Duodenal mucosa (tissue), 2 donors: ENCODE data around the gene COL24A1.

Source experiments
- H3K27ac ChIP-seq: one replicate; pipeline ENCODE4 v1.7.0; 2013; ENCODE audit warnings: low read depth, low read length
- H3K27me3 ChIP-seq, 2 donors: one replicate each; pipeline ENCODE4 v1.7.0; 2013; ENCODE audit warnings: low read length in 2 of 2, control low read depth in 1 of 2; ENCODE audit not compliant: insufficient read depth in 2 of 2, control insufficient read depth in 1 of 2
- H3K36me3 ChIP-seq, 2 donors: one replicate each; pipeline ENCODE4 v1.7.0; 2013; ENCODE audit warnings: low read length in 2 of 2, control low read depth in 1 of 2; ENCODE audit not compliant: insufficient read depth in 2 of 2, control insufficient read depth in 1 of 2
- H3K4me1 ChIP-seq, 2 donors: one replicate each; pipeline ENCODE4 v1.7.0; 2013; ENCODE audit warnings: low read length in 2 of 2, control low read depth in 1 of 2; ENCODE audit not compliant: insufficient read depth in 2 of 2, control insufficient read depth in 1 of 2
- H3K4me3 ChIP-seq, 2 donors: one replicate each; pipeline ENCODE4 v1.7.0; 2013; ENCODE audit warnings: low read length in 2 of 2, low read depth in 1 of 2
- H3K9ac ChIP-seq, 2 donors: one replicate each; pipeline ENCODE4 v1.7.0; 2013; ENCODE audit warnings: low read length in 2 of 2, low read depth in 1 of 2
- H3K9me3 ChIP-seq, 2 donors: one replicate each; pipeline ENCODE4 v1.7.0; 2013; ENCODE audit warnings: low read length in 2 of 2, control low read depth in 1 of 2; ENCODE audit not compliant: control insufficient read depth in 1 of 2

Gene COL24A1

DNA sequence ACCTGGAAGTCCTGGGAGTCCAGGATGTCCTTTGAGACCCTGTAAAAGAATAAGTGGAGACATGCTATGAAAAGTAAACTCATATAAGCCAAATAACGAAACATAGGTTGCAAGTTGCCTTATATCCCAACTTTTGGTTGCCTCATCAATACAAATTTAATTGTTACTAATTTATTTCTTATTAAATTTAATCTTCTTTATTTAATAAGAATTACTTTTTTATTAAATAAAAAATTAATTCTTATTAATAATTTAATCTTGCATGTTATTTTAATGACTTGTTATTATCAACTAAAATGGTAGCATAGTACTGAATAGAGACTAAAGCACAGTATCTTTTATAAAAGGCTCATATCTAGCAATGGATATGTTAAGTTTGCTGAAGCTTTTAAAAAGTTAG, 92.9 kb downstream of the COL24A1 start:
- no peak overlapping the region for H3K9ac ChIP-seq
- no peaks in the 10 kb centered on the region for H3K36me3 ChIP-seq
- H3K4me3 ChIP-seq = no peak overlapping the region
- H3K9me3 ChIP-seq = no peaks in the 10 kb centered on the region
- no peak overlapping the region for H3K27ac ChIP-seq
- H3K4me1 ChIP-seq = no peaks in the 10 kb centered on the region
- H3K27me3 ChIP-seq = no peaks in the 10 kb centered on the region

DNA sequence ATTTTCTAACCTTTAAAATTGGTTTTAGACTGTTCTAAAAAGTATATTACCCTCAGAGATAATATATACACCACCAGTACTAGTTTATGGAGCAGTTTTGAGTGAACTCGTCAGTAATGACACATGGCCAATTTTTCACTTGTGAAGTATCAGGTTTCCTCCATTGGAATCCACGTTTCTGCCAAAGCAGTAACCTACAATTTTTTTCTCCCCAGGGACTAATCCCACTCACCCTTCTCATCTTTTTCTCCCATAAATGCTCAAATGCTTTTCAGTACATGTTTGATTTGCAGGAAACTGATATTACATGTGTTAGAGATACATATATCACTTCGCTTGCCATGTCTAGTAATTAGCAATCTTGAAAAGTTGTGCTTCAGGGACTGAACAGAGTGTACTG, 94.1 kb downstream of the COL24A1 start:
- H3K4me3 ChIP-seq = no peak overlapping the region
- no peak overlapping the region for H3K27ac ChIP-seq
- H3K36me3 ChIP-seq = no peaks in the 10 kb centered on the region
- no peaks in the 10 kb centered on the region for H3K9me3 ChIP-seq
- H3K9ac ChIP-seq = no peak overlapping the region
- H3K27me3 ChIP-seq = no peaks in the 10 kb centered on the region
- H3K4me1 ChIP-seq = no peaks in the 10 kb centered on the region

DNA sequence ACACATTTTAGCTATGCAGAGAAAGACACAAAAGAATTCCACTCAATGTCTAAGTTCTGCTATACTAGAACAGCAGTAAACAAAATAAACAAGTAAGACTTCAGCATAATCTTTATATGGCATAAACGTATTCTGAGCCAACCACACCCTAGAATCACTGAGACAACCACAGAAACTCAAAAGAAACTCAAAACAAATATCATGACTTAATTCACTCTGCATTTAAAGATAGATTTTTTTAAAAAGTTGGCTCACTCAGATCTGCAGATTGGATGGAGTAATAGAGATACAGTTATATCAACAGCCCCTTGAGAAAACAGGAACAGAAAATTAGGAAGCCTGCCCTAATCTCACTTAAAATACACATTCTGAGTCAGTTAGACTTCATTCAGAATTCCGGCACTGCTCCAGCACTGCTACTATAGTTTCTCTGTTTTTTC, 95.0 kb downstream of the COL24A1 start:
- H3K4me1 ChIP-seq = no peaks in the 10 kb centered on the region
- no peak overlapping the region for H3K27ac ChIP-seq
- no peak overlapping the region for H3K4me3 ChIP-seq
- no peaks in the 10 kb centered on the region for H3K9me3 ChIP-seq
- H3K9ac ChIP-seq = no peak overlapping the region
- H3K36me3 ChIP-seq = no peaks in the 10 kb centered on the region
- no peaks in the 10 kb centered on the region for H3K27me3 ChIP-seq

DNA sequence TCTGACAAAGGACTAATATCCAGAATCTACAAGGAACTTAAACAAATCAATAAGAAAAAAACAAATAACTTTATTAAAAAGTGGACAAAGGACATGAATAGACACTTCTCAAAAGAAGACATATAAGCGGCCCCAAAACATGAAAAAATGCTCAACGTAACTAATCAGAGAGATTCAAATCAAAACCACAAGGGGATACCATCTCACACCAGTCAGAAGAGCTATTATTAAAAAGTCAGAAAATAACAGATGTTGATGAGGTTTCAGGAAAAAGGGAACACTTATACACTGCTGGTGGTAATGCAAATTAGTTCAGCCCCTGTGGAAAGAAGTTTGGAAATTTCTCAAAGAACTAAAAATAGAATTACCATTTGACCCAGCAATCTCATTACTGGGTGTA, 102.2 kb downstream of the COL24A1 start:
- no peak overlapping the region for H3K27ac ChIP-seq
- H3K27me3 ChIP-seq = no peaks in the 10 kb centered on the region
- no peak overlapping the region for H3K9ac ChIP-seq
- H3K36me3 ChIP-seq = no peaks in the 10 kb centered on the region
- H3K9me3 ChIP-seq = no peaks in the 10 kb centered on the region
- H3K4me3 ChIP-seq = no peak overlapping the region
- H3K4me1 ChIP-seq = no peaks in the 10 kb centered on the region

DNA sequence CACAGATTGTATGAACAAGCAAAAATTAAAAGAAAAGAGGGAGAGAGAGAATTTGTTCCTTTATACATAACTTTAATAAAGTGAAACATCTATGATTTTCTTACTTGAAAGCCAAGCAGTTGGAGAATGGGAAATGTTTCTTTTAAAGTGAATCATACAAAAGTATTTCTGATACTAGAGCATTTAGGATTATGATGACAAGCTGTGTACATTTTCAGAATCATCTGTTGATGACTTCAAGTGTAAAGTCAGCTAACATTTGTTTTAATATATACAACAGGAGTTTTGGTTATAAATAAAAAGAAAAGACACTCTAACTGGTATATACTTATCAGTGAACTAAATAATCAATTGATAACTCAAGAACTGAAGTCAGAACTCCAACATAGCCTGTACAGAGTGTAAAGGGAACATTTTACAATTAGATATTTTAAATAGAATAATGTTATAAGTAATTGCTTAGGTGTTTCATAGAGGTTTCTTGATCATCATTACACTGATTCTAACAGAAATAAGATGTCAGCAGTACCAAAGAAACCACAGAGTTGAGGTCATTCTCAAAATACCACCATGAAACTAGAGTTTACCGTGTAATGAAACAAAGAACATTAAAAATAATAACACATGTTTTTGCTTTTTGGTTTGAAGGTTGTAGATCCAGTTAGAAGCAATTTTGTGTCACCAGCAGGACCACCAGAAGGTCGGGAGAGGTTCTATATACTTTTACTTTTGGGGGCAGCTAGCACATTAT, 103.4 kb downstream of the COL24A1 start:
- H3K4me1 ChIP-seq = no peaks in the 10 kb centered on the region
- H3K27ac ChIP-seq = no peak overlapping the region
- H3K9me3 ChIP-seq = no peaks in the 10 kb centered on the region
- no peak overlapping the region for H3K4me3 ChIP-seq
- no peaks in the 10 kb centered on the region for H3K27me3 ChIP-seq
- no peaks in the 10 kb centered on the region for H3K36me3 ChIP-seq
- no peak overlapping the region for H3K9ac ChIP-seq

DNA sequence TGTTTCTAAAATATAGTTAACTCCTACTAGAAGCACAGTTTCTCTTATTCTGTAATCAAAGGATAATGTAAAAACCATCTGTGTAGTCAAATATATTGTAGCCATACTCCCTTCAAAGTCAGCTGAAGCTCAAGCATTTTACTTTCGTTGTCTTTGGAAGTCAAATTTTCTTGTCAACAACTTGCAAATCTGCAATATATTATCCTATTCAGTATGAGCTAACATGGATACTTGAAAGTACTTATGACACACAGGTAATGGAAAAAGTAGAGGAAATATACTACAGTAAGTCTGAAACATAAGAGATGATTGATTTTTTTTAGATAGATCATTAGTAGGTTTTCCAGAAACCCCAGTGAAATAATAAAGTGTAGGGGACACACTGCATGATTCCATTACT, 121.5 kb downstream of the COL24A1 start:
- H3K27ac ChIP-seq = no peak overlapping the region
- no peak overlapping the region for H3K4me3 ChIP-seq
- H3K4me1 ChIP-seq = no peaks in the 10 kb centered on the region
- H3K36me3 ChIP-seq = no peaks in the 10 kb centered on the region
- H3K27me3 ChIP-seq = no peaks in the 10 kb centered on the region
- H3K9me3 ChIP-seq = no peaks in the 10 kb centered on the region
- H3K9ac ChIP-seq = no peak overlapping the region

DNA sequence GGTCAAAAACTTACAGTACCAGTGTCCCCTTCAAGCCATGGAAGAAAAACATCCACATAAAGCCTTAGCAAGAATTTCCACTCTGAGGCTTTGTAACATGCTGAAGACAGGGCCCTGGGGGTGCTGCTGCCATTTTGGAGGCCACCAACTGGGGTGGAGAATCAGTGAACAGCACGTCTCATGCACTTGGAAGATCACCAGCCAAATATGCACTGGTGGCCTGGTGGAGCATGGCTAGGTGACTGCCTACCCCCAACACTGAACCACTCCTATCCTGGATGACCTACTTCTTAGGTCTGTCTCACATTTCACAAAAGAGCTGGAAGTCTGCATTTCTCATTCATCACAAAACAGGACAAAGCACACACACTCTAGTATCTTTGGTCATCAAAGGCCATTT, 126.4 kb downstream of the COL24A1 start:
- no peak overlapping the region for H3K27ac ChIP-seq
- no peaks in the 10 kb centered on the region for H3K4me1 ChIP-seq
- H3K27me3 ChIP-seq = no peaks in the 10 kb centered on the region
- no peak overlapping the region for H3K4me3 ChIP-seq
- no peak overlapping the region for H3K9ac ChIP-seq
- H3K36me3 ChIP-seq = no peaks in the 10 kb centered on the region
- H3K9me3 ChIP-seq = no peaks in the 10 kb centered on the region

DNA sequence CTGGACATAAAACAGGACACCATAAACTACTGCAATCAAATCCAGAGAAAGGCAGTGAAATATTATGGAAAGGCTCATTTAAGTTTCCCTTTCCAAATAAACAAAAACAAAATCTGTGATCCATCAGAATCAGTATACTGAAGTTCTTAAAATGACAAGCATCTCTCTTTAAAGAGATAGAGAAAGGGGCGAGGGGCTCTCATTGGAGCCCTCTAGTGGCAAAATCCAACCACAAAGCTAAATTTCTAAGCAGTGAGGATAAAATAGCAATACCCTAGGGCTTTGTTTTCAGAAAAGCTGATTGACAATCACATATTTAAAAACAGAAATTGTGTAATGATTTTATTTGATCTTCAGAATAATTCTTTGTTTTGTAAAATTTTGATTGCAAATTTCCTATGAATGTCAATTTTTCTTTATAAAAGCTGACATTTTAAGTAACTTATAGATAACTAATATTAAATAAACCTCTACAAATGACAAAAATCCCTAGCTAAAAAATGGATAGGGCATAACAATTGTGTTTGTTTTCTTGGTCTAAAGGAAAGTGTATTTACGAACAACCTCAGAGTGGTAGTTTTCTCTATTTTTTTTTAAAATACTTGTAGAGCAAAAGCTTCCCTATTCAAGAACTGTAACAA, 138.2 kb downstream of the COL24A1 start:
- H3K27ac ChIP-seq = no peak overlapping the region
- no peaks in the 10 kb centered on the region for H3K4me1 ChIP-seq
- no peak overlapping the region for H3K4me3 ChIP-seq
- H3K36me3 ChIP-seq = no peaks in the 10 kb centered on the region
- no peaks in the 10 kb centered on the region for H3K9me3 ChIP-seq
- no peaks in the 10 kb centered on the region for H3K27me3 ChIP-seq
- H3K9ac ChIP-seq = no peak overlapping the region

DNA sequence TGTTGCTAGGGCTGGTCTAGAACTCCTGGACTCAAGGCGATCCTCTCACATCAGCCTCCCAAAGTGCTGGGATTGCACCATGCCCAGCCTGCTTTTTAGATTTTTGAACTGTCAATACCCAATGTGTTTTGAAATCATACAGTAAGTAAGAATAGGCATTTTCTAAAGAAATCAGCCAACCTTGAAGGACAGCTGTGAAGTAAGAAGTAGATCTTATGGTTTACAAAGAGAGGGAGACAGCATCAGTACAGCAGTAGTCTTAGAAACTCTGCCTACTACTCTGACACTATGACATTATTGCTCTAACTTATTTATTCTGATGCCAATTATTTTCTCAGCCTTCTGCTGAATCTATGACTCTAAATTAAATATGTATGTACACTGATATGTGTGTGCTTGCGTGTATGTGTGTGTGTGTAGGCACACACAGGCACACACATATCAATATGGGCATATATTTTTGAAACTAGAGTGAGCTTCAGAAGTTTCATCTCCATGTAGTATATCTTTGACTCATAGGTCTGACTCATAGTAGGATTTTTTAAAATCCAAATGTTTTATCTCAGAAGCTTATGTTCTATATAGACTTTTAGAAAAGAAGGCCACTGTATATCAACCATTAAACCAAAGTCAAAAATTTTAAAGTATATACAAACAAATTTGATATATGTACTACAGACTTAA, 140.4 kb downstream of the COL24A1 start:
- Histone ChIP-seq H3K27me3 (no peaks in the 10 kb centered on the region), H3K9me3 (no peaks in the 10 kb centered on the region), H3K27ac (no peak overlapping the region), H3K36me3 (no peaks in the 10 kb centered on the region), H3K4me3 (no peak overlapping the region), H3K9ac (no peak overlapping the region), H3K4me1 (no peaks in the 10 kb centered on the region)

DNA sequence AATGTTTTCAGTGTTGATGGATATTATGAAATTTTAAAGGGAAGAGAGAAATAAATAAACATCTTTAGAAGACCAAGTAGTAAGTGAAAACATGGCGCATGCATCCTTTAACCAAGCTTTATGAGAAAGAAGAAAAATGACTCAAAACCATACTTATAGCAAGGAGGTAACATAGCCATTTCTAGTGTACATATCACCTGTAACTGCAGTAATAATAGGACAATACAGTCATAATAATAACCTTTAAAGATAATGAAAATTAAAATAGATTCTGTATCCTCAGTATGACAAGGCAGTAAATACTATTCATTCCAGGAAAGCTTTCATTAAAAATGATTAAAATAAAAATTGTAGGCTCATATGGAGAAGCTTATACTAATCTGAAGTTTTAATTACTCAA, 141.2 kb downstream of the COL24A1 start:
- H3K27me3 ChIP-seq = no peaks in the 10 kb centered on the region
- H3K4me3 ChIP-seq = no peak overlapping the region
- no peak overlapping the region for H3K9ac ChIP-seq
- no peak overlapping the region for H3K27ac ChIP-seq
- no peaks in the 10 kb centered on the region for H3K4me1 ChIP-seq
- no peaks in the 10 kb centered on the region for H3K9me3 ChIP-seq
- no peaks in the 10 kb centered on the region for H3K36me3 ChIP-seq
